HFFc6 (cell line): Measurements from ENCODE around the gene SLC10A7. TPM values are rescaled to one million over a fixed set of nuclear protein-coding genes. Genes with fewer than 3 reads are reported as not detected.

Source experiments
- microRNA-seq: library from miRNA; unstranded; fragments of <30 nt; microRNA quantifications from one replicate; pipeline ENCODE4, GENCODE V29; 2019
- total RNA-seq, 6 experiments: library from RNA; stranded (reverse); fragmentation: NEBNext Ultra II Directional; extraction: Animal tissue kit (Norgen Biotek cat#: 25700); gene quantifications; 2 replicates in 1 of 6; 3 replicates in 5 of 6; pipeline ENCODE4 v1.2.3, GENCODE V29; 2021

The SLC10A7 gene
- total RNA-seq, 6 experiments from 2014 or later: 8.8 to 13.2 (median 10.7) TPM

Small RNA genes lying within 50 kb of the gene (microRNA-seq; reads per million reads assigned to microRNA genes)
- not detected for gene MIR7849

Other genes starting within 250 kb of the SLC10A7 start
- not detected for gene POU4F2, start 117.0 kb upstream of the SLC10A7 start, total RNA-seq